Measurements from ENCODE around the gene RBMS1.
"Not testable (repeated sequence)": the region's sequence is repeated elsewhere in the genome, so short reads cannot be mapped to it uniquely, and the experiment has no call there.

RBMS1 gene

GRCh38 chr2:160472839-160473251 lies 20.8 kb downstream of the RBMS1 start:
- no peak for FAIRE-seq
- DNase-seq (ENCODE audit: low spot score), result no peak

- DNase-seq (ENCODE audit: low spot score), result no peak
- FAIRE-seq, result no peak
Measured at GRCh38 chr2:160471950-160472349, 21.7 kb downstream of the RBMS1 start.

- DNase-seq (ENCODE audit: low spot score) (no peak), FAIRE-seq (no peak)
Measured at GRCh38 chr2:160469621-160470204, 23.9 kb downstream of the RBMS1 start.

GRCh38 chr2:160469164-160469563 lies 24.4 kb downstream of the RBMS1 start:
- DNase-seq (ENCODE audit: low spot score) (no peak), FAIRE-seq (no peak)

GRCh38 chr2:160467086-160467485 lies 26.5 kb downstream of the RBMS1 start:
- DNase-seq (ENCODE audit: low spot score) (no peak), FAIRE-seq (no peak)

GRCh38 chr2:160465406-160465805 lies 28.2 kb downstream of the RBMS1 start:
- FAIRE-seq, result no peak
- no peak for DNase-seq (ENCODE audit: low spot score)

- DNase-seq (ENCODE audit: low spot score) (no peak), FAIRE-seq (no peak)
Measured at GRCh38 chr2:160465002-160465401, 28.6 kb downstream of the RBMS1 start.

GRCh38 chr2:160464017-160464416 lies 29.6 kb downstream of the RBMS1 start:
- FAIRE-seq, result no peak
- DNase-seq (ENCODE audit: low spot score), result no peak

- DNase-seq (ENCODE audit: low spot score) (no peak), FAIRE-seq (no peak)
Measured at GRCh38 chr2:160463245-160463644, 30.4 kb downstream of the RBMS1 start.

GRCh38 chr2:160460333-160460731 lies 33.3 kb downstream of the RBMS1 start:
- DNase-seq (ENCODE audit: low spot score), result no peak
- FAIRE-seq, result no peak

- DNase-seq (ENCODE audit: low spot score) (no peak), FAIRE-seq (no peak)
Measured at GRCh38 chr2:160459538-160460332, 33.9 kb downstream of the RBMS1 start.

GRCh38 chr2:160458718-160459453 lies 34.7 kb downstream of the RBMS1 start:
- DNase-seq (ENCODE audit: low spot score), result no peak
- no peak for FAIRE-seq

GRCh38 chr2:160457588-160457987 lies 36.0 kb downstream of the RBMS1 start:
- FAIRE-seq (no peak), DNase-seq (ENCODE audit: low spot score) (no peak)

GRCh38 chr2:160454070-160454797 lies 39.4 kb downstream of the RBMS1 start:
- no peak for DNase-seq (ENCODE audit: low spot score)
- no peak for FAIRE-seq

- FAIRE-seq (no peak), DNase-seq (ENCODE audit: low spot score) (no peak)
Measured at GRCh38 chr2:160453111-160453820, 40.3 kb downstream of the RBMS1 start.

GRCh38 chr2:160450486-160450885 lies 43.1 kb downstream of the RBMS1 start:
- FAIRE-seq, result no peak
- DNase-seq (ENCODE audit: low spot score), result no peak

- not testable (repeated sequence) for FAIRE-seq; DNase-seq (ENCODE audit: low spot score)
Measured at GRCh38 chr2:160448821-160449220, 44.8 kb downstream of the RBMS1 start.

GRCh38 chr2:160445673-160446072 lies 47.9 kb downstream of the RBMS1 start:
- FAIRE-seq, result no peak
- DNase-seq (ENCODE audit: low spot score), result no peak

GRCh38 chr2:160442603-160443002 lies 51.0 kb downstream of the RBMS1 start:
- no peak for DNase-seq (ENCODE audit: low spot score)
- no peak for FAIRE-seq

GRCh38 chr2:160440888-160441287 lies 52.7 kb downstream of the RBMS1 start:
- DNase-seq (ENCODE audit: low spot score), result no peak
- no peak for FAIRE-seq

GRCh38 chr2:160439038-160439437 lies 54.6 kb downstream of the RBMS1 start:
- FAIRE-seq; DNase-seq (ENCODE audit: low spot score): not testable (repeated sequence)
